Small intestine (tissue), 16 donors: Measurements from ENCODE around the gene ST8SIA6. TPM values are rescaled to one million over a fixed set of nuclear protein-coding genes. Genes with fewer than 3 reads are reported as not detected.
"Not testable (repeated sequence)": the region's sequence is repeated elsewhere in the genome, so short reads cannot be mapped to it uniquely, and the experiment has no call there.

Experiments used
- DNase-seq, 2 donors: peaks; one replicate each; pipeline versions ENCODE4 v3.0.0 to v3.0.0-alpha.2; 2013
- FAIRE-seq: peaks from 2 replicates; lab custom pipeline; 2012; peaks lifted over from hg19 to GRCh38; lab: Jason Lieb, UNC
- H3K27ac ChIP-seq, 3 donors: one replicate each; pipeline ENCODE4 v1.5.1; 2013; ENCODE audit warnings: low read length in 2 of 3, mild to moderate bottlenecking in 2 of 3, control low read depth in 1 of 3, inconsistent platforms in 1 of 3, low read depth in 1 of 3, moderate library complexity in 1 of 3
- H3K27me3 ChIP-seq, 3 donors: one replicate each; pipeline ENCODE4 v1.6.1; 2013; ENCODE audit warnings: low read length in 3 of 3, inconsistent platforms in 1 of 3; ENCODE audit not compliant: control insufficient read depth in 3 of 3, insufficient read depth in 3 of 3
- H3K36me3 ChIP-seq, 3 donors: one replicate each; pipeline ENCODE4 v1.6.1; 2013; ENCODE audit warnings: low read length in 3 of 3, inconsistent platforms in 1 of 3, low read depth in 1 of 3, mild to moderate bottlenecking in 1 of 3, moderate library complexity in 1 of 3; ENCODE audit not compliant: control insufficient read depth in 3 of 3, insufficient read depth in 2 of 3
- H3K4me1 ChIP-seq, 3 donors: one replicate each; pipeline ENCODE4 v1.6.1; 2013; ENCODE audit warnings: low read length in 2 of 3, inconsistent platforms in 1 of 3, low read depth in 1 of 3, mild to moderate bottlenecking in 1 of 3, moderate library complexity in 1 of 3; ENCODE audit not compliant: control insufficient read depth in 3 of 3, insufficient read depth in 2 of 3
- H3K4me3 ChIP-seq, 3 donors: one replicate each; pipeline ENCODE4 v1.5.1; 2013; ENCODE audit warnings: low read length in 3 of 3, control low read depth in 1 of 3, inconsistent platforms in 1 of 3, low read depth in 1 of 3, mild to moderate bottlenecking in 1 of 3, moderate library complexity in 1 of 3
- H3K9me3 ChIP-seq, 2 donors: one replicate each; pipeline ENCODE4 v1.6.1; 2013; ENCODE audit warnings: low read depth in 1 of 2, low read length in 1 of 2; ENCODE audit not compliant: control insufficient read depth in 2 of 2, insufficient read depth in 1 of 2
- WGBS, 3 donors: extraction: QIAGEN DNeasy Blood & Tissue Kit; methylation state at CpG; one replicate each; pipeline ENCODE4 v1.1.7; 2013; 5-methylcytosine and 5-hydroxymethylcytosine counted together
- long read RNA-seq, 10 donors: transcript quantifications; one replicate each; lab custom pipeline, GENCODE V29; 2026
- polyA plus RNA-seq, 4 donors: library from polyadenylated mRNA; stranded (reverse) in 3 of 4; unstranded in 1 of 4; fragments of 200-250 nt in 3 of 4; fragments of 120-200 nt in 1 of 4; gene quantifications; one replicate each; pipeline versions ENCODE4 v1.2.1 to v1.2.3, GENCODE V29; 2013
- donor health status: healthy with polysubstance abuse.
- donor health status: control.
- donor health status: control.
- donor health status: Bipolar disorder and iron deficiency.
- donor health status: healthy.

ST8SIA6 gene
- 1 to 10 TPM in 1 of 4 donors, under 1 TPM in 1, not detected in 2; 0.15 to 1.5 TPM for polyA plus RNA-seq
- long read RNA-seq, donor 1, result 0 reads
- long read RNA-seq, donor 2, result 0 reads
- long read RNA-seq, donor 3, result 0 reads
- long read RNA-seq, donor 4, result 0 reads
- long read RNA-seq, donor 5, result 0 reads
- long read RNA-seq, donor 6, partial matches to known transcripts, result 0 of 1 reads
- long read RNA-seq, donor 6, other reads (novel, unspliced or antisense), result 0 of 1 reads
- long read RNA-seq, donor 7, result 0 reads
- long read RNA-seq, donor 8, result 0 reads
- long read RNA-seq, donor 9, result 0 reads
- long read RNA-seq, donor 10, result 0 reads

DNA sequence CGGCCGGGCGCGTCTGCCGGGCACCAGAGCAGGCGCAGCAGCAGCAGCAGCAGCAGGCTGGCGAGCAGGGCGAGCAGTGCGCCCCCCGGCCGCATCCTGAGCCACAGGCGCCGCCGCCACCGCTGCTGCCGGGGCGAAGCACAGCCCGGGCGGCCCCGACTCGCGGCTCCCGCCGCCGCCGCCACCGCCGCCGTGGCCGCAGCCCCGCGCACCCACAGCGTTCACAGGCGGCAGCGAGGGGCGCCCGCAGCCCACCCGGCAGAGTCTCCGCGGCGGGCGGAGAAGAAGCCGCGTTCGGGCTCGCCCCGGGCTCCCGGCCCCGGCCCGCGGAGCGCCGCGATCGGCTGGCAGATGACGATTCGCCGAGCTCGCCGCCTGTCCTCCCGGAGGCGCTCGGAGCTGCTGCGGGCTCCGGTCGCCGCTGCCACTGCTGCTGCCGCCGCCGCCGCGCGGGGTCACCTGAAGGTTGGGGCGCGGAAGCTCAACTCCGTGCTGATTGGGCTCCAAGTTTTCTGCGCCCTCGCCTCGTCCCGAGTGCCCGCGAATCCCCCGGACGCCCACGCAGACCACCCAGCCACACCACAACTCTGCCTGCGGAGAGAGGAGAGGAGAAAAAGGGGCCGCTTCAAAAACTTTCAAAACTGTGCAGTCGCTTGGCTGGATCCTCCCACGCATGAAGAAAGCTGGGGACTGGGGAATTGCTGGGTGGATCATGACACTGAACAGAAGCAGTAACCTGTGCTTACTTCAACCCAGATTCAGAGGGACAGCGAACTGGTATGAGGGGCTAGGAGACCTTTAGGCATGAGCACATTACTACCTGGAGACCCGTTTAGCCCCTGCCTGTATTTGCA lies at the start of gene ST8SIA6:
ST8SIA6 (minus strand) TSS at position 435 of the 854 bp plus-strand sequence; CDS start at position 95, 340 bp downstream.
- peak; percentile 52 to 76 for DNase-seq
- Histone ChIP-seq H3K27ac (no peak within 1 kb of the TSS), H3K9me3 (peaks cover 0 to 22% of the 10 kb centered on the region in 2 donors), H3K27me3 (peaks cover 0 to 53% (median 2%) of the 10 kb centered on the region in 3 donors), H3K4me1 (peaks cover 0 to 8% (median 0%) of the 10 kb centered on the region in 3 donors), H3K36me3 (no peaks in the 10 kb centered on the region), H3K4me3 (peak within 1 kb of the TSS; percentile 24 to 42 (median 30))
- WGBS, 3 donors, result 3 to 6% (median 6%) methylated on average over 29 to 91 of the region's 91 CpGs
- no peak for FAIRE-seq

- DNase-seq, result no peak
- H3K27ac ChIP-seq, result no peak overlapping the region
- no peaks in the 10 kb centered on the region for H3K4me1 ChIP-seq
- H3K27me3 ChIP-seq, result no peaks in the 10 kb centered on the region
- H3K36me3 ChIP-seq, result no peaks in the 10 kb centered on the region
- no peaks in the 10 kb centered on the region for H3K9me3 ChIP-seq
- no peak for FAIRE-seq
- H3K4me3 ChIP-seq, result no peak overlapping the region
- WGBS, 3 donors, result 75 to 83% (median 80%) methylated on average over 7 of the region's 7 CpGs
Observed at GRCh38 chr10:17503795-17504194, 49.4 kb upstream of the ST8SIA6 start.

GRCh38 chr10:17502814-17503213 lies 48.4 kb upstream of the ST8SIA6 start:
- H3K4me1 ChIP-seq, result no peaks in the 10 kb centered on the region
- H3K9me3 ChIP-seq, result no peaks in the 10 kb centered on the region
- DNase-seq, result no peak
- H3K27ac ChIP-seq, result no peak overlapping the region
- no peaks in the 10 kb centered on the region for H3K36me3 ChIP-seq
- H3K4me3 ChIP-seq, result no peak overlapping the region
- no peak for FAIRE-seq
- 71 to 79% (median 78%) methylated on average over 2 of the region's 2 CpGs for WGBS, 3 donors
- H3K27me3 ChIP-seq, result no peaks in the 10 kb centered on the region

DNA sequence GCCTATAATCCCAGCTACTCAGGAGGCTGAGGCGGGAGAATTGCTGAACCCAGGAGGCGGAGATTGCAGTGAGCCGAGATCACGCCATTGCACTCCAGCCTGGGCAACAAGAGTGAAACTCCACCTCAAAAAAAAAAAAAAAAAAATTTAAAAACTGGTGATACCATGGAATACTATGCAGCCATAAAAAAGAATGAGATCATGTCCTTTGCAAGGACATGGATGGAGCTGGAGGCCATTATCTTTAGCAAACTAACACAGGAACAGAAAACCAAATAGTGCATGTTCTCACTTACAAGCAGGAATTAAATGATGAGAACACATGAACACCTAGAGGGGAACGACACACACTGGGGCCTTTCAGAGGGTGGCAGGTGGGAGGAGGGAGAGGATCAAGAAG lies 44.6 kb upstream of the ST8SIA6 start:
- not testable (repeated sequence) for H3K4me3 ChIP-seq, H3K27me3 ChIP-seq, FAIRE-seq, H3K27ac ChIP-seq, H3K4me1 ChIP-seq, H3K9me3 ChIP-seq, H3K36me3 ChIP-seq, DNase-seq
- 96 to 98% (median 96%) methylated on average over 5 of the region's 5 CpGs for WGBS, 3 donors

DNA sequence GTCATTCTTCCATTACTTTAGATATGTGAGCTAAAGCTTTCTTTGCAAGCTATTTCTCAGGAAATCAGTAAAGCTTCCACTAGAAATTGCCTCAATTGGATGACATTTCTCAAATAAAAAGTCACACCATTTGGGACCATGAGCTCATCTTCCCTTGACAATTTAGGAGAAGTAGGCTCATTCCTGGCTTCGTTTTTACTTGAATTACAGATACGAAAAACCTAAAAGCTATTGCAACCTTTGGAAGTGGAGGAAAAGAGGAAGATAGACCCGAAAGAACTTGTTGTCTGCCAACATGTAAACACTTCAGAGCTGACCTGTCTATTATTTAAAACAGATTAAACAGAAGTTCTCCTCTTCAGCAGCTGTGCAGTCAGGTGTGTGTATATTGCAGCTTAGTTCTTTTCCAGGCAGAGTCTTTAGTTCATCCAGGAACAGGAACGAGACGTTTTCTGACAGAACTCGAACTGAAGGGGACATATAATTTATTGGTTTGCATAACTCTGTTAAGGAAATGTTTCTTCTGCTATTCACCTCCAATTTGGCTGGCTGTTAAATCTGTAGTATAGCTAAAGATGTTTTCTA lies 43.1 kb upstream of the ST8SIA6 start:
- H3K27ac ChIP-seq, result no peak overlapping the region
- no peaks in the 10 kb centered on the region for H3K9me3 ChIP-seq
- no peaks in the 10 kb centered on the region for H3K4me1 ChIP-seq
- no peak for DNase-seq
- H3K36me3 ChIP-seq, result no peaks in the 10 kb centered on the region
- WGBS, 3 donors, result 48 to 61% (median 56%) methylated on average over 6 of the region's 6 CpGs
- FAIRE-seq, result no peak
- no peaks in the 10 kb centered on the region for H3K27me3 ChIP-seq
- no peak overlapping the region for H3K4me3 ChIP-seq

DNA sequence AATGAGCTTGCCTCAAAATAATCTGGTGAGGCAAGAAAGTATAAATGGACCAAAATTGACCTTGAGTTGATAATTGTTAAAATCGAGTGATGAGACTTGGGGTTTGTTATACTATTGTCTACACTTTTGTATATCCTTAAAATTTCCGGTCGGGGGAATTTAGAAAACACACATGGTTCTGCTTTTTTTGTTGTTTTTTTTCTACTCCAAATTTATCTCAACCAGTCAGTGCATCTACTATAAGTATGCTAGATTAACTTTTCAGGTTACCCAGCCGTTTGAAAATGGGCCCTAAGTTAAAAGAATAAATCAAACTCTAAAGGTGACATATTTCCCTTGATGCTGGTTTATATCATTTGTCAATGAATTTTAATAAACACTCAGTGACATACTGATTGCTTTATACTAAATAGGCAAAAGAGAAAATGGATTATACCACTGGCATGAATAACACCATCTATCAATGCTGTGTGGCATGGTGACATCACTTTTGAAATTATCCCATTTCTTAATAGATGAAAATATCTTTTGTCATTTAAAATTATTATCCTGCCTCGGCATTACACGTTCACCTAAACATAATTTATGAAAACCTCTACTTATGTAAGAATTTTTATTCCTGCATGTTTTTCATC lies 40.3 kb upstream of the ST8SIA6 start:
- Histone ChIP-seq H3K36me3 (no peaks in the 10 kb centered on the region), H3K9me3 (no peaks in the 10 kb centered on the region), H3K4me3 (no peak overlapping the region), H3K27ac (no peak overlapping the region), H3K27me3 (no peaks in the 10 kb centered on the region), H3K4me1 (no peaks in the 10 kb centered on the region)
- no peak for DNase-seq
- 53 to 70% (median 61%) methylated on average over 6 of the region's 6 CpGs for WGBS, 3 donors
- FAIRE-seq, result no peak

GRCh38 chr10:17488848-17489247 lies 34.5 kb upstream of the ST8SIA6 start:
- DNase-seq (no peak), FAIRE-seq (no peak)
- Histone ChIP-seq H3K36me3 (no peaks in the 10 kb centered on the region), H3K4me1 (no peaks in the 10 kb centered on the region), H3K27me3 (no peaks in the 10 kb centered on the region), H3K4me3 (no peak overlapping the region), H3K27ac (no peak overlapping the region), H3K9me3 (no peaks in the 10 kb centered on the region)
- 57 to 66% (median 57%) methylated on average over 6 of the region's 6 CpGs for WGBS, 3 donors

DNA sequence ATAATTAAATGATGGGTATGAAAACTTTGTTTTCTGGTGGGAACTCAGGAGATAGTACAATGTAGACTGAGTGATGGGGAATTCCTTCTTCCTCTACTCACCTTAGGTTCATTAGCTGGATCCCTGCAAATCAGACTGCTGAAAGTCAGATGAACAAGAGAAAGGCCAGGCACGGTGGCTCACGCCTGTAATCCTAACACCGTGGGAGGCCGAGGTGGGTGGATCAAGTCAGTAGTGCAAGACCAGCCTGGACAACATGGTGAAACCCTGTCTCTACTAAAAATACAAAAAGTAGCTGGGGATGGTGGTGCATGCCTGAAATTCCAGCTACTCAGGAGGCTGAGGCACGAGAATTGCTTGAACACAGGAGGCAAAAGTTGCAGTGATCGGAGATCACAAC lies 28.7 kb upstream of the ST8SIA6 start:
- H3K27me3 ChIP-seq, result peaks cover 0 to 2% (median 0%) of the 10 kb centered on the region in 3 donors
- no peaks in the 10 kb centered on the region for H3K4me1 ChIP-seq
- H3K4me3 ChIP-seq, result no peak overlapping the region
- no peaks in the 10 kb centered on the region for H3K36me3 ChIP-seq
- WGBS, 3 donors, result 83 to 87% (median 86%) methylated on average over 6 of the region's 6 CpGs
- no peak overlapping the region for H3K27ac ChIP-seq
- no peak for FAIRE-seq
- H3K9me3 ChIP-seq, result peaks cover 0 to 6% of the 10 kb centered on the region in 2 donors
- DNase-seq, result no peak
